Prostate gland (tissue), 2 donors: ENCODE results near the gene VSTM2B. TPM values are rescaled to one million over a fixed set of nuclear protein-coding genes. Genes with fewer than 3 reads are reported as not detected.
"Not testable (repeated sequence)": the region's sequence is repeated elsewhere in the genome, so short reads cannot be mapped to it uniquely, and the experiment has no call there.

Experiments
- DNase-seq: peaks from one replicate; pipeline ENCODE4 v3.0.0-alpha.2; 2019; ENCODE audit warnings: low spot score
- H3K27ac ChIP-seq, 2 donors: fragments of 200-600 bp; sonication (generic); 2 replicates each; pipeline ENCODE4 v1.5.1; 2017 to 2019
- H3K27me3 ChIP-seq: fragments of 200-600 bp; sonication (generic); replicated peaks from 2 replicates; pipeline ENCODE4 v1.5.1; 2019; ENCODE audit not compliant: insufficient read depth
- H3K36me3 ChIP-seq, 2 donors: fragments of 200-600 bp; sonication (generic); 1 replicate in 1 of 2; 2 replicates in 1 of 2; pipeline versions ENCODE4 v1.5.1 to v1.8.1; 2017 to 2019
- H3K4me1 ChIP-seq: fragments of 200-600 bp; sonication (generic); replicated peaks from 2 replicates; pipeline ENCODE4 v1.5.1; 2019
- H3K4me3 ChIP-seq, 2 donors: fragments of 200-600 bp; sonication (generic); 2 replicates each; pipeline ENCODE4 v1.5.1; 2017 to 2019
- H3K9me3 ChIP-seq: fragments of 200-600 bp; sonication (generic); 2 replicates; pipeline ENCODE4 v1.5.1; 2017
- POLR2A ChIP-seq: fragments of 450-650 bp; IDR thresholded peaks from one replicate; pipeline ENCODE4 v1.6.1; 2016; ENCODE audit warnings: antibody characterized with exemption, mild to moderate bottlenecking
- POLR2AphosphoS5 ChIP-seq: sonication (generic); formaldehyde crosslinking; IDR thresholded peaks from one replicate; pipeline ENCODE4 v1.6.1; 2017; ENCODE audit warnings: antibody characterized with exemption
- WGBS: methylation state at CpG from one replicate; pipeline ENCODE4 v1.1.5; 2018; 5-methylcytosine and 5-hydroxymethylcytosine counted together
- intact Hi-C: fragments of 100-400 bp; cut with DNase I; formaldehyde crosslinking; loops from one replicate; pipeline ENCODE4 v1.14.2; 2022
- total RNA-seq, 2 donors: library from RNA; depleted of rRNA; stranded (reverse); fragments of >200 nt; gene quantifications; one replicate each; pipeline ENCODE4 v1.1.0, GENCODE V29; 2016
- TF ChIP-seq, protein P1 (sequence below), 4 experiments: fragments of 200-600 bp in 2 of 4; fragments of 450-650 bp in 2 of 4; sonication (generic) in 2 of 4; IDR thresholded peaks; 1 replicate in 3 of 4; 2 replicates in 1 of 4; pipeline ENCODE4 v1.5.1; 2016 to 2019; ENCODE audit warnings: antibody characterized with exemption in 4 of 4, mild to moderate bottlenecking in 2 of 4, moderate library complexity in 2 of 4

Gene VSTM2B
- total RNA-seq, 2 donors from 2014 or later: not detected

DNA sequence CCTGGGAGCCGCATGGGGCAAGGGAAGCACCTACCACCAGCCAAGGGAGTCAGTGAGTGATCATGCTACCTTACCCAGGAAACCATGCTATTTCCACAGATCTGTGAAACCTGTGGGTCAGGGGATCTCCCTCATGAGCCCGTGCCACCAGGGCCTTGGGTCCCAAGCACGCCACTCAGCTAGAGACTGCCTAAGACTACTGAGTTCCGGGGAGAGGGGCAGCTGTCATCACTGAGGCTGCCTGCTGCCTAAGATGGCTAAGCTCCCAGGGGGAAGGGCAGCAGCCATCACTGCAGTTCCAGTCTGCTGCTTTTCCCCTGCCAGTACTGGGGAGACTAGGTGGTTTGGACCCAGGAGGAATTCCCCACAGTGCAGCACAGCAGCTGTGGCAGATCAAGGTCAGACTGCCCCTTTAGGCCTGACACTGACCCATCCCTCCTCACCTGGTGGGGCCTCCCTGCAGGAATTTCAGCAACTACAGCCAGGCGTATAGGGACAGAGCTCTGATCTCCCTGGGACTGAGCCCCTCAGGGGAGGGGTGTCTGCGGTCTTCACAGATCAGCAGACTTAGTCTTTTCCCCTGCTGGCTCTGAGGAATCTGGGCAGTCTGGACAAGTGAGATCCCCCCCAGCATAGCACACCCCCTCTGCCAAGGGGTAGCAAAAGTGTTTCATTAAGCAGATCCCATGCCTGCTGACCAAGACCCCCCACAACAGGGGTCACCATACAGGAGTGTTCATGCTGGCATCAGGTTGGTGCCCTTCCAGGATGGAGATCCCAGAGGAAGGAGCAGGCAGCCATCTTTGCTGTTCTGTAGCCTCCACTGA, 26.9 kb downstream of the VSTM2B start:
- intact Hi-C loops: no loop called here
- DNase-seq: no peak
- Histone ChIP-seq H3K27me3 (no peaks in the 10 kb centered on the region), H3K36me3 (no peaks in the 10 kb centered on the region), H3K9me3 (no peaks in the 10 kb centered on the region), H3K4me1 (no peaks in the 10 kb centered on the region), H3K27ac (no peak overlapping the region), H3K4me3 (no peak overlapping the region)
- TF ChIP-seq POLR2AphosphoS5 (no peak), POLR2A (no peak)
- TF ChIP-seq, protein P1, sequence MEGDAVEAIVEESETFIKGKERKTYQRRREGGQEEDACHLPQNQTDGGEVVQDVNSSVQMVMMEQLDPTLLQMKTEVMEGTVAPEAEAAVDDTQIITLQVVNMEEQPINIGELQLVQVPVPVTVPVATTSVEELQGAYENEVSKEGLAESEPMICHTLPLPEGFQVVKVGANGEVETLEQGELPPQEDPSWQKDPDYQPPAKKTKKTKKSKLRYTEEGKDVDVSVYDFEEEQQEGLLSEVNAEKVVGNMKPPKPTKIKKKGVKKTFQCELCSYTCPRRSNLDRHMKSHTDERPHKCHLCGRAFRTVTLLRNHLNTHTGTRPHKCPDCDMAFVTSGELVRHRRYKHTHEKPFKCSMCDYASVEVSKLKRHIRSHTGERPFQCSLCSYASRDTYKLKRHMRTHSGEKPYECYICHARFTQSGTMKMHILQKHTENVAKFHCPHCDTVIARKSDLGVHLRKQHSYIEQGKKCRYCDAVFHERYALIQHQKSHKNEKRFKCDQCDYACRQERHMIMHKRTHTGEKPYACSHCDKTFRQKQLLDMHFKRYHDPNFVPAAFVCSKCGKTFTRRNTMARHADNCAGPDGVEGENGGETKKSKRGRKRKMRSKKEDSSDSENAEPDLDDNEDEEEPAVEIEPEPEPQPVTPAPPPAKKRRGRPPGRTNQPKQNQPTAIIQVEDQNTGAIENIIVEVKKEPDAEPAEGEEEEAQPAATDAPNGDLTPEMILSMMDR (IDR thresholded peaks at IDR 0.05): no peak
- 72% methylated on average over 6 of the region's 6 CpGs for WGBS

DNA sequence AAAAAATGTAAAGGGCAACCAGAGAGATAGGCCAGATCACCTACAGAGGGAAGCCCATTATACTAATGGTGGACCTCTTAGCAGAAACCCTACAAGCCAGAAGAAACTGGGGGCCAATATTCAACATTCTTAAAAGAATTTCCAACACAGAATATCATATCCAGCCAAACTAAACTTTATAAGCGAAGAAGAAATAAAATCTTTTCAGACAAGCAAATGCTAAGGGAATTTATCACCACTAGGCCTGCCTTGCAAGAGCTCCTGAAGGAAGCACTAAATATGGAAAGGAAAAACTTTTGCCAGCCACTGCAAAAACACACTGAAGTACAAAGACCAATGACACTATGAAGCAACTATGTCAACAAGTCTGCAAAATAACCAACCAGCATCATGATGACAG, 28.4 kb downstream of the VSTM2B start:
- no peaks in the 10 kb centered on the region for H3K4me1 ChIP-seq
- 95% methylated on average over 1 of the region's 1 CpG for WGBS
- no peak overlapping the region for H3K4me3 ChIP-seq
- intact Hi-C loops: no loop called here
- DNase-seq: no peak
- TF ChIP-seq, protein P1 (IDR thresholded peaks at IDR 0.05): no peak
- TF ChIP-seq POLR2A (no peak), POLR2AphosphoS5 (no peak)
- no peaks in the 10 kb centered on the region for H3K9me3 ChIP-seq
- H3K27me3 ChIP-seq: no peaks in the 10 kb centered on the region
- H3K36me3 ChIP-seq: no peaks in the 10 kb centered on the region
- H3K27ac ChIP-seq: no peak overlapping the region

DNA sequence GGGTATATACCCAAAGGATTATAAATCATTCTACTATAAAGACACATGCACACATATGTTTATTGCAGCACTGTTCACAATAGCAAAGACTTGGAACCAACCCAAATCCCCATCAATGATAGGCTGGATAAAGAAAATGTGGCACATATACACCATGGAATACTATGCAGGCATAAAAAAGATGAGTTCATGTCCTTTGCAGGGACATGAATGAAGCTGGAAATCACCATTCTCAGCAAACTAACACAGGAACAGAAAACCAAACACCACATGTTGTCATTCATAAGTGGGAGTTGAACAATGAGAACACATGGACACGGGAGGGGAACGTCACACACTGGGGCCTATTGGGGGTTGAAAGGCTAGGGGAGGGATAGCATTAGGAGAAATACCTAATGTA, 33.3 kb downstream of the VSTM2B start:
- H3K9me3 ChIP-seq, H3K36me3 ChIP-seq, H3K4me3 ChIP-seq, H3K27ac ChIP-seq, H3K27me3 ChIP-seq, intact Hi-C loops, DNase-seq, H3K4me1 ChIP-seq: not testable (repeated sequence)
- WGBS: 83% methylated on average over 2 of the region's 2 CpGs

DNA sequence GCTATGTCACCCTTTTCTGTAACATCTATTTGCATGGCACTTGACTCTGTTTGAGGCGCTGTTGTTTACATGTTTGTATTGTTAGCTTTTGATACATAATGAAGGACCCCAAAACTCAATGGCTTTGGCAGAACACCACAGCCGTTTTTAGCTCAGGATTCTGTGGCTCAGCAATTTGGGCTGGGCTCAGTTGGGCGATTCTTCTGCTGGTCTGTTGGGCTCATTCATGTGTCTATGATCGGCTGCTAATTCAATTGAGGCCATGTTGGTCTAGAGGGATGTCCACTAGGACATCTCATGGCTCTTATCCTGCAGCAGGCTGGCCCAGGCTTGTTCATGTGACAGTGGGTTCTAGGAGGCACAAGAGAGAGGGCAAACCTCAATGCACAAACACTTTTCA, 33.9 kb downstream of the VSTM2B start:
- H3K9me3 ChIP-seq: no peaks in the 10 kb centered on the region
- no peaks in the 10 kb centered on the region for H3K27me3 ChIP-seq
- intact Hi-C loops: no loop called here
- no peaks in the 10 kb centered on the region for H3K4me1 ChIP-seq
- H3K4me3 ChIP-seq: no peak overlapping the region
- DNase-seq: no peak
- 87% methylated on average over 4 of the region's 4 CpGs for WGBS
- H3K36me3 ChIP-seq: no peaks in the 10 kb centered on the region
- no peak overlapping the region for H3K27ac ChIP-seq
- TF ChIP-seq, protein P1 (IDR thresholded peaks at IDR 0.05): no peak
- no peak for TF ChIP-seq POLR2A
- TF ChIP-seq POLR2AphosphoS5: no peak

DNA sequence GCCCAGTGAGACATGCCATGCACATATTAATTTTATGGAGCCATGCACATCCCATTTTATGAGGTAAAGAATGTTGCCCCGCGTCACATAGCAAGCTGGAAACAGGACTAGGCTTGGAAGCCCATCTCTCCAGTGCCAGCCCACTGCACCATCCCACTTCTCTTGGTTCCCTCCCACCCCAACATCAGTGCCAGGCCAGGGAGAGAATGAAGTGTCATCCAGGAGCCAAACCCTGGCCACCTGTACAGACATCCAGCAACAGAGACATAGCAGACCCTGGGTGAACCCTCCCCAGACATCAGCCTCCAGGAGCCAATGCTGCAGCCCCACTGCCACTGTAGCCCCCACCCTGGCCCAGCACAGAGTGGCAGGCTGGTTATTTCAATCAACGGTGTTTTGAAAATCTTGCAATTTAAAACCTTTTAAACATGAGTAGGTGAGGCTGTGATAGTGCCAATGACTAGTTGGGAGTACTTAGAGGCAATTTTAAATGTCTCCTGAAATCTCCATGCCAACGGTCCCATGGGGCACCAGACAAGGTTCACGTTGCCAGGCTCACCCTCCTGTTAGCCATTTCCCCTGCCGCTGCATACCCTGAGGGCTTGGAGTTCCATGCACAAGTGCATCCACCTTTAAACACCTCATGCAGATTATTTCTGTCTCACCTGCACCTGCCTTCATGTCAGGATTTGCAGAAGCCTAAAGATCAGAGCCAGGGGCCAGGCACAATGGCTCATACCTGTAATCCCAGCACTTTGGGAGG, 34.7 kb downstream of the VSTM2B start:
- H3K4me1 ChIP-seq: no peaks in the 10 kb centered on the region
- no peaks in the 10 kb centered on the region for H3K27me3 ChIP-seq
- no peak overlapping the region for H3K27ac ChIP-seq
- 75% methylated on average over 6 of the region's 6 CpGs for WGBS
- no peaks in the 10 kb centered on the region for H3K36me3 ChIP-seq
- H3K4me3 ChIP-seq: no peak overlapping the region
- intact Hi-C loops: no loop called here
- TF ChIP-seq, protein P1 (IDR thresholded peaks at IDR 0.05): no peak
- TF ChIP-seq POLR2A: no peak
- no peak for TF ChIP-seq POLR2AphosphoS5
- DNase-seq: no peak
- H3K9me3 ChIP-seq: no peaks in the 10 kb centered on the region
